ENCODE data around the gene NRDC.
A peak's percentile ranks its signal among the peaks of the same experiment; 100 is the strongest.
"Not testable (repeated sequence)": the region's sequence is repeated elsewhere in the genome, so short reads cannot be mapped to it uniquely, and the experiment has no call there.

The NRDC gene

GRCh38 chr1:51878616-51879336 lies at the start of gene NRDC:
NRDC (minus strand) TSS chr1:51878727; CDS start chr1:51878615, 112 bp downstream.
- peak; percentile 99 for FAIRE-seq

GRCh38 chr1:51927029-51927428 lies 48.5 kb upstream of the NRDC start:
- no peak for FAIRE-seq

GRCh38 chr1:51926171-51926812 lies 47.8 kb upstream of the NRDC start:
- no peak for FAIRE-seq

- FAIRE-seq, result no peak
Observed at GRCh38 chr1:51924455-51924854, 45.9 kb upstream of the NRDC start.

- FAIRE-seq, result no peak
Observed at GRCh38 chr1:51922040-51922439, 43.5 kb upstream of the NRDC start.

GRCh38 chr1:51920130-51920529 lies 41.6 kb upstream of the NRDC start:
- FAIRE-seq, result no peak

- no peak for FAIRE-seq
Observed at GRCh38 chr1:51919684-51920083, 41.2 kb upstream of the NRDC start.

- no peak for FAIRE-seq
Observed at GRCh38 chr1:51916587-51917405, 38.3 kb upstream of the NRDC start.

GRCh38 chr1:51915951-51916350 lies 37.4 kb upstream of the NRDC start:
- no peak for FAIRE-seq

- FAIRE-seq, result no peak
Observed at GRCh38 chr1:51912881-51913280, 34.4 kb upstream of the NRDC start.

GRCh38 chr1:51910221-51911000 lies 31.9 kb upstream of the NRDC start:
- no peak for FAIRE-seq

- no peak for FAIRE-seq
Observed at GRCh38 chr1:51908499-51908898, 30.0 kb upstream of the NRDC start.

- no peak for FAIRE-seq
Observed at GRCh38 chr1:51907079-51907702, 28.7 kb upstream of the NRDC start.

- FAIRE-seq, result no peak
Observed at GRCh38 chr1:51906306-51907078, 28.0 kb upstream of the NRDC start.

GRCh38 chr1:51902456-51902855 lies 23.9 kb upstream of the NRDC start:
- FAIRE-seq, result no peak

GRCh38 chr1:51901151-51901550 lies 22.6 kb upstream of the NRDC start:
- no peak for FAIRE-seq

GRCh38 chr1:51899022-51899421 lies 20.5 kb upstream of the NRDC start:
- FAIRE-seq, result no peak

GRCh38 chr1:51898090-51898734 lies 19.7 kb upstream of the NRDC start:
- no peak for FAIRE-seq

- no peak for FAIRE-seq
Observed at GRCh38 chr1:51897699-51898031, 19.1 kb upstream of the NRDC start.

GRCh38 chr1:51894748-51895147 lies 16.2 kb upstream of the NRDC start:
- FAIRE-seq, result not testable (repeated sequence)

- FAIRE-seq, result no peak
Observed at GRCh38 chr1:51878308-51878615, 265 bp downstream of the NRDC start.
